DOHH2 (cell line): ENCODE results near the gene NANOG.
"Not testable (repeated sequence)": the region's sequence is repeated elsewhere in the genome, so short reads cannot be mapped to it uniquely, and the experiment has no call there.

ENCODE experiments used
- H3F3A ChIP-seq: fragments of 200-600 bp; sonication (generic), shearing (Covaris generic); 2 replicates; pipeline ENCODE4 v1.6.0; 2016; ENCODE audit warnings: antibody characterized with exemption, mild to moderate bottlenecking; ENCODE audit not compliant: control insufficient read depth, insufficient read depth
- H3K27ac ChIP-seq: fragments of 200-600 bp; sonication (generic); 2 replicates; pipeline ENCODE4 v1.5.1; 2014; ENCODE audit warnings: low read depth, mild to moderate bottlenecking, low read length, moderate library complexity
- H3K27me3 ChIP-seq: fragments of 200-600 bp; sonication (generic); 2 replicates; pipeline ENCODE4 v1.6.1; 2014; ENCODE audit warnings: mild to moderate bottlenecking, low read length, mixed read lengths; ENCODE audit not compliant: control insufficient read depth
- H3K36me3 ChIP-seq: fragments of 200-600 bp; sonication (generic); 2 replicates; pipeline ENCODE4 v1.6.1; 2014; ENCODE audit warnings: mild to moderate bottlenecking, low read length, moderate library complexity, mixed read lengths; ENCODE audit not compliant: control insufficient read depth
- H3K4me1 ChIP-seq: fragments of 200-600 bp; sonication (generic); 2 replicates; pipeline ENCODE4 v1.6.1; 2014; ENCODE audit warnings: mild to moderate bottlenecking, low read length, mixed read lengths; ENCODE audit not compliant: control insufficient read depth
- H3K4me2 ChIP-seq: fragments of 200-600 bp; sonication (generic); 2 replicates; pipeline ENCODE4 v1.6.0; 2014; ENCODE audit warnings: mild to moderate bottlenecking, low read length, moderate library complexity
- H3K4me3 ChIP-seq: fragments of 200-600 bp; sonication (generic); 2 replicates; pipeline ENCODE4 v1.5.1; 2014; ENCODE audit warnings: mild to moderate bottlenecking, low read length, mixed read lengths
- H3K79me2 ChIP-seq: fragments of 200-600 bp; sonication (generic); 2 replicates; pipeline ENCODE4 v1.6.1; 2014; ENCODE audit warnings: mild to moderate bottlenecking, low read length, mixed read lengths; ENCODE audit not compliant: control insufficient read depth
- H3K9me2 ChIP-seq: fragments of 200-600 bp; sonication (generic); replicated peaks from 2 replicates; pipeline ENCODE4 v1.6.1; 2014; ENCODE audit warnings: mild to moderate bottlenecking, low read length, mixed read lengths; ENCODE audit not compliant: control insufficient read depth
- H3K9me3 ChIP-seq: fragments of 200-600 bp; sonication (generic); 2 replicates; pipeline ENCODE4 v1.6.1; 2014; ENCODE audit warnings: antibody characterized with exemption, low read length, mixed read lengths; ENCODE audit not compliant: control insufficient read depth, insufficient read depth
- H4K20me1 ChIP-seq: fragments of 200-600 bp; sonication (generic); 2 replicates; pipeline ENCODE4 v1.6.0; 2014; ENCODE audit warnings: low read depth, mild to moderate bottlenecking, antibody characterized with exemption, low read length, moderate library complexity; ENCODE audit not compliant: control insufficient read depth, insufficient read depth
- CTCF ChIP-seq: fragments of 200-600 bp; sonication (generic); IDR thresholded peaks from one replicate; pipeline ENCODE4 v1.5.1; 2014; ENCODE audit warnings: antibody characterized with exemption, mild to moderate bottlenecking, low read depth, low read length; ENCODE audit not compliant: poor library complexity, severe bottlenecking
- EZH2phosphoT487 ChIP-seq: fragments of 200-600 bp; sonication (generic); IDR thresholded peaks from 2 replicates; pipeline ENCODE4 v1.6.1; 2017; ENCODE audit warnings: borderline replicate concordance, mild to moderate bottlenecking, antibody characterized with exemption, low read length, moderate library complexity, mixed read lengths

Gene NANOG

GRCh38 chr12:7782055-7782454, 7.1 kb upstream of the NANOG start:
- no peak overlapping the region for H3K27ac ChIP-seq
- H3K9me3 ChIP-seq, result no peaks in the 10 kb centered on the region
- H3K4me2 ChIP-seq, result no peak overlapping the region
- no peaks in the 10 kb centered on the region for H3K79me2 ChIP-seq
- H3K36me3 ChIP-seq, result no peaks in the 10 kb centered on the region
- no peaks in the 10 kb centered on the region for H3F3A ChIP-seq
- no peak overlapping the region for H3K4me3 ChIP-seq
- H3K9me2 ChIP-seq, result no peaks in the 10 kb centered on the region
- no peaks in the 10 kb centered on the region for H4K20me1 ChIP-seq
- no peaks in the 10 kb centered on the region for H3K27me3 ChIP-seq
- H3K4me1 ChIP-seq, result no peaks in the 10 kb centered on the region
- TF ChIP-seq CTCF (no peak), EZH2phosphoT487 (no peak)

GRCh38 chr12:7783433-7783832, 5.8 kb upstream of the NANOG start:
- not testable (repeated sequence) for H3K36me3 ChIP-seq, H3K4me1 ChIP-seq, H3K9me2 ChIP-seq, H3K79me2 ChIP-seq, H4K20me1 ChIP-seq, H3F3A ChIP-seq, H3K27me3 ChIP-seq, H3K27ac ChIP-seq, H3K4me2 ChIP-seq, H3K4me3 ChIP-seq, H3K9me3 ChIP-seq

- no peak overlapping the region for H3K4me2 ChIP-seq
- H3K4me3 ChIP-seq, result no peak overlapping the region
- no peaks in the 10 kb centered on the region for H3K79me2 ChIP-seq
- no peak for TF ChIP-seq CTCF
- TF ChIP-seq EZH2phosphoT487, result no peak
- H3K4me1 ChIP-seq, result no peaks in the 10 kb centered on the region
- no peaks in the 10 kb centered on the region for H3K27me3 ChIP-seq
- H3F3A ChIP-seq, result no peaks in the 10 kb centered on the region
- H3K36me3 ChIP-seq, result no peaks in the 10 kb centered on the region
- H3K9me3 ChIP-seq, result no peaks in the 10 kb centered on the region
- no peaks in the 10 kb centered on the region for H4K20me1 ChIP-seq
- H3K9me2 ChIP-seq, result no peaks in the 10 kb centered on the region
- no peak overlapping the region for H3K27ac ChIP-seq
Observed at GRCh38 chr12:7784701-7785100, 4.5 kb upstream of the NANOG start.

GRCh38 chr12:7787574-7788293, 1.5 kb upstream of the NANOG start:
- Histone ChIP-seq H3K4me3 (no peak overlapping the region), H3K4me2 (no peak overlapping the region)

More at GRCh38 chr12:7787574-7788293, 1.5 kb upstream of the NANOG start:
- Histone ChIP-seq H3K4me1 (no peaks in the 10 kb centered on the region), H3K36me3 (no peaks in the 10 kb centered on the region), H3F3A (no peaks in the 10 kb centered on the region), H3K79me2 (no peaks in the 10 kb centered on the region), H4K20me1 (no peaks in the 10 kb centered on the region), H3K9me2 (no peaks in the 10 kb centered on the region), H3K27me3 (no peaks in the 10 kb centered on the region), H3K9me3 (no peaks in the 10 kb centered on the region), H3K27ac (no peak overlapping the region)
- TF ChIP-seq EZH2phosphoT487, result no peak
- no peak for TF ChIP-seq CTCF
